Activated CD4-positive, alpha-beta memory T cell treated with anti-CD3 and anti-CD28 coated beads, Interleukin-2, amount 10 ng/mL, durations not matched to agents 7 days and 5 days (primary cell): ENCODE measurements around the gene RRBP1. TPM values are rescaled to one million over a fixed set of nuclear protein-coding genes. Genes with fewer than 3 reads are reported as not detected.

Source experiments
- CTCF ChIA-PET: fragments of 350-600 bp; sonication (Branson Sonifier 250); formaldehyde crosslinking; loops from one replicate; lab custom pipeline; 2021; ENCODE audit warnings: antibody characterized with exemption, inconsistent platforms; lab: Charles Lee
- POLR2A ChIA-PET: fragments of 350-600 bp; sonication (Branson Sonifier 250); formaldehyde crosslinking; loops from one replicate; lab custom pipeline; 2021; ENCODE audit warnings: antibody characterized with exemption; lab: Charles Lee
- DNase-seq: peaks from one replicate; pipeline ENCODE4 v3.0.0-alpha.2; 2020
- H3K27ac Mint-ChIP-seq: one replicate; pipeline ENCODE4 v1.8.0; 2021; ENCODE audit warnings: mild to moderate bottlenecking, mixed read lengths
- H3K27me3 Mint-ChIP-seq: one replicate; pipeline ENCODE4 v1.8.0; 2021; ENCODE audit warnings: mixed read lengths
- H3K36me3 Mint-ChIP-seq: one replicate; pipeline ENCODE4 v1.8.0; 2021; ENCODE audit warnings: low read depth, mixed read lengths
- H3K4me1 Mint-ChIP-seq: one replicate; pipeline ENCODE4 v1.8.0; 2021; ENCODE audit warnings: mixed read lengths
- H3K4me3 Mint-ChIP-seq: one replicate; pipeline ENCODE4 v1.8.0; 2021; ENCODE audit warnings: mild to moderate bottlenecking, mixed read lengths
- H3K9me3 Mint-ChIP-seq: one replicate; pipeline ENCODE4 v1.8.0; 2021; ENCODE audit warnings: mixed read lengths
- total RNA-seq, 2 experiments: library from RNA; stranded (reverse); gene quantifications; one replicate each; pipeline ENCODE4 v1.2.3, GENCODE V29; 2021

Gene RRBP1
- total RNA-seq, 2 experiments from 2014 or later: 82.3 to 85.7 TPM

- H3K36me3 Mint-ChIP-seq: peaks cover 35% of the 10 kb centered on the region
These were observed 79.5 kb downstream of the RRBP1 start for GRCh38 chr20:17602493-17602892.

GRCh38 chr20:17601957-17602356 lies 80.1 kb downstream of the RRBP1 start:
- no peak overlapping the region for H3K4me3 Mint-ChIP-seq
- POLR2A ChIA-PET: interaction anchor here (3.5 kb wide), 1 partner anchor 9 kb away, joined by 11 read pairs; no protein-coding TSS in a partner anchor

More at GRCh38 chr20:17602493-17602892, 79.5 kb downstream of the RRBP1 start:
- DNase-seq: no peak
- Mint-ChIP-seq H3K9me3 (no peaks in the 10 kb centered on the region), H3K27ac (no peak overlapping the region), H3K4me1 (peaks cover 13% of the 10 kb centered on the region), H3K27me3 (no peaks in the 10 kb centered on the region), H3K4me3 (no peak overlapping the region)
- CTCF ChIA-PET: interaction anchor here (0.6 to 2.0 kb wide), 3 partner anchors 8 to 154 kb away, joined by 3 to 8 read pairs (median 6); no protein-coding TSS in a partner anchor
- POLR2A ChIA-PET: interaction anchor here (3.5 kb wide), 1 partner anchor 8 kb away, joined by 11 read pairs; no protein-coding TSS in a partner anchor

GRCh38 chr20:17598013-17598550 lies 84.0 kb downstream of the RRBP1 start:
- H3K9me3 Mint-ChIP-seq: no peaks in the 10 kb centered on the region
- no peaks in the 10 kb centered on the region for H3K27me3 Mint-ChIP-seq
- H3K4me3 Mint-ChIP-seq: no peak overlapping the region
- peaks cover 20% of the 10 kb centered on the region for H3K4me1 Mint-ChIP-seq
- H3K36me3 Mint-ChIP-seq: peaks cover 34% of the 10 kb centered on the region
- H3K27ac Mint-ChIP-seq: no peak overlapping the region
- DNase-seq: no peak
- CTCF ChIA-PET: no interaction called here
- POLR2A ChIA-PET: no interaction called here

More at GRCh38 chr20:17601957-17602356, 80.1 kb downstream of the RRBP1 start:
- DNase-seq: no peak
- no peaks in the 10 kb centered on the region for H3K27me3 Mint-ChIP-seq
- H3K4me1 Mint-ChIP-seq: peaks cover 13% of the 10 kb centered on the region
- peaks cover 34% of the 10 kb centered on the region for H3K36me3 Mint-ChIP-seq
- CTCF ChIA-PET: interaction anchor here (0.6 to 2.0 kb wide), 3 partner anchors 9 to 153 kb away, joined by 3 to 8 read pairs (median 6); no protein-coding TSS in a partner anchor
- no peak overlapping the region for H3K27ac Mint-ChIP-seq
- no peaks in the 10 kb centered on the region for H3K9me3 Mint-ChIP-seq

GRCh38 chr20:17595856-17596255 lies 86.2 kb downstream of the RRBP1 start:
- Mint-ChIP-seq H3K4me1 (peaks cover 12% of the 10 kb centered on the region), H3K27me3 (no peaks in the 10 kb centered on the region), H3K27ac (no peak overlapping the region), H3K4me3 (no peak overlapping the region), H3K9me3 (no peaks in the 10 kb centered on the region), H3K36me3 (peaks cover 31% of the 10 kb centered on the region)
- DNase-seq: no peak
- ChIA-PET POLR2A (no interaction called here), CTCF (no interaction called here)

GRCh38 chr20:17594443-17594842 lies 87.6 kb downstream of the RRBP1 start:
- Mint-ChIP-seq H3K27me3 (no peaks in the 10 kb centered on the region), H3K9me3 (no peaks in the 10 kb centered on the region), H3K4me3 (no peak overlapping the region), H3K4me1 (peaks cover 14% of the 10 kb centered on the region), H3K27ac (no peak overlapping the region), H3K36me3 (peaks cover 28% of the 10 kb centered on the region)
- ChIA-PET POLR2A (interaction anchor here (0.7 to 1.4 kb wide), 3 partner anchors 17 to 22 kb away, joined by 3 to 5 read pairs (median 3); no protein-coding TSS in a partner anchor), CTCF (interaction anchor here (0.9 to 1.4 kb wide), 2 partner anchors 58 to 88 kb away, joined by 3 read pairs; partner anchors contain the start of gene RRBP1)
- DNase-seq: no peak

- Mint-ChIP-seq H3K27me3 (no peaks in the 10 kb centered on the region), H3K9me3 (no peaks in the 10 kb centered on the region)
- POLR2A ChIA-PET: interaction anchor here (0.7 to 1.4 kb wide), 3 partner anchors 17 to 21 kb away, joined by 3 to 5 read pairs (median 3); no protein-coding TSS in a partner anchor
These were observed 88.1 kb downstream of the RRBP1 start for GRCh38 chr20:17593902-17594301.

GRCh38 chr20:17590245-17590644 lies 91.8 kb downstream of the RRBP1 start:
- Mint-ChIP-seq H3K4me3 (no peak overlapping the region), H3K9me3 (no peaks in the 10 kb centered on the region), H3K27me3 (no peaks in the 10 kb centered on the region), H3K36me3 (peaks cover 18% of the 10 kb centered on the region), H3K27ac (no peak overlapping the region), H3K4me1 (peaks cover 15% of the 10 kb centered on the region)
- CTCF ChIA-PET: interaction anchor here (0.8 to 1.2 kb wide), 3 partner anchors 10 to 92 kb away, joined by 3 to 5 read pairs (median 4); no protein-coding TSS in a partner anchor
- no peak for DNase-seq
- POLR2A ChIA-PET: interaction anchor here (0.8 to 1.6 kb wide), 3 partner anchors 18 to 20 kb away, joined by 3 to 4 read pairs (median 3); no protein-coding TSS in a partner anchor

More at GRCh38 chr20:17593902-17594301, 88.1 kb downstream of the RRBP1 start:
- no peak for DNase-seq
- CTCF ChIA-PET: interaction anchor here (1.4 kb wide), 1 partner anchor 57 kb away, joined by 3 read pairs; no protein-coding TSS in a partner anchor
- Mint-ChIP-seq H3K27ac (no peak overlapping the region), H3K4me3 (no peak overlapping the region), H3K36me3 (peaks cover 28% of the 10 kb centered on the region), H3K4me1 (peaks cover 14% of the 10 kb centered on the region)

GRCh38 chr20:17589161-17589834 lies 92.7 kb downstream of the RRBP1 start:
- H3K27me3 Mint-ChIP-seq: no peaks in the 10 kb centered on the region
- peaks cover 19% of the 10 kb centered on the region for H3K36me3 Mint-ChIP-seq
- ChIA-PET POLR2A (interaction anchor here (0.8 to 1.4 kb wide), 2 partner anchors 18 to 21 kb away, joined by 3 read pairs; no protein-coding TSS in a partner anchor), CTCF (interaction anchor here (1.0 kb wide), 1 partner anchor 18 kb away, joined by 5 read pairs; no protein-coding TSS in a partner anchor)
- peaks cover 13% of the 10 kb centered on the region for H3K4me1 Mint-ChIP-seq
- no peak overlapping the region for H3K27ac Mint-ChIP-seq
- DNase-seq: no peak
- no peaks in the 10 kb centered on the region for H3K9me3 Mint-ChIP-seq
- H3K4me3 Mint-ChIP-seq: no peak overlapping the region

GRCh38 chr20:17587824-17588223 lies 94.2 kb downstream of the RRBP1 start:
- Mint-ChIP-seq H3K4me3 (no peak overlapping the region), H3K9me3 (no peaks in the 10 kb centered on the region), H3K27ac (no peak overlapping the region), H3K27me3 (no peaks in the 10 kb centered on the region), H3K36me3 (peaks cover 13% of the 10 kb centered on the region), H3K4me1 (peaks cover 16% of the 10 kb centered on the region)
- CTCF ChIA-PET: no interaction called here
- no peak for DNase-seq
- POLR2A ChIA-PET: no interaction called here

GRCh38 chr20:17587148-17587547 lies 94.9 kb downstream of the RRBP1 start:
- no peak overlapping the region for H3K4me3 Mint-ChIP-seq
- no peak for DNase-seq
- no peaks in the 10 kb centered on the region for H3K27me3 Mint-ChIP-seq
- H3K4me1 Mint-ChIP-seq: peaks cover 22% of the 10 kb centered on the region
- ChIA-PET POLR2A (interaction anchor here (0.9 to 1.0 kb wide), 2 partner anchors 23 to 82 kb away, joined by 3 read pairs; no protein-coding TSS in a partner anchor), CTCF (interaction anchor here (0.9 kb wide), 1 partner anchor 23 kb away, joined by 3 read pairs; no protein-coding TSS in a partner anchor)
- peaks cover 10% of the 10 kb centered on the region for H3K36me3 Mint-ChIP-seq
- H3K9me3 Mint-ChIP-seq: no peaks in the 10 kb centered on the region
- H3K27ac Mint-ChIP-seq: no peak overlapping the region

GRCh38 chr20:17586250-17586649 lies 95.8 kb downstream of the RRBP1 start:
- CTCF ChIA-PET: no interaction called here
- Mint-ChIP-seq H3K27me3 (no peaks in the 10 kb centered on the region), H3K4me1 (peaks cover 20% of the 10 kb centered on the region), H3K36me3 (peaks cover 10% of the 10 kb centered on the region), H3K27ac (no peak overlapping the region), H3K4me3 (no peak overlapping the region), H3K9me3 (no peaks in the 10 kb centered on the region)
- POLR2A ChIA-PET: interaction anchor here (0.9 to 1.8 kb wide), 3 partner anchors 14 to 81 kb away, joined by 3 to 6 read pairs (median 3); no protein-coding TSS in a partner anchor
- DNase-seq: no peak

- ChIA-PET CTCF (interaction anchor here (0.5 to 1.8 kb wide), 3 partner anchors 13 to 98 kb away, joined by 3 to 4 read pairs (median 4); no protein-coding TSS in a partner anchor), POLR2A (no interaction called here)
- H3K27ac Mint-ChIP-seq: no peak overlapping the region
These were observed 97.4 kb downstream of the RRBP1 start for GRCh38 chr20:17584689-17585088.

More at GRCh38 chr20:17584689-17585088, 97.4 kb downstream of the RRBP1 start:
- Mint-ChIP-seq H3K4me1 (peaks cover 26% of the 10 kb centered on the region), H3K4me3 (no peak overlapping the region), H3K36me3 (peaks cover 19% of the 10 kb centered on the region), H3K9me3 (no peaks in the 10 kb centered on the region), H3K27me3 (no peaks in the 10 kb centered on the region)
- DNase-seq: no peak
